Neural cell (in vitro differentiated cells): Measurements from ENCODE around the gene TBC1D23. TPM values are rescaled to one million over a fixed set of nuclear protein-coding genes. Genes with fewer than 3 reads are reported as not detected.

Experiments used
- H2AFZ ChIP-seq: fragments of 200-600, 300-800 bp; sonication (generic), shearing (Covaris generic); 2 replicates; pipeline ENCODE4 v1.6.0; 2014; ENCODE audit warnings: low read depth, mild to moderate bottlenecking, antibody characterized with exemption, low read length, moderate library complexity
- H3F3A ChIP-seq: fragments of 200-600 bp; shearing (Covaris generic); 2 replicates; pipeline ENCODE4 v1.6.1; 2016; ENCODE audit warnings: mild to moderate bottlenecking, moderate library complexity, mixed read lengths, antibody characterized with exemption, low read length; ENCODE audit not compliant: insufficient read depth, poor library complexity, severe bottlenecking
- H3K27ac ChIP-seq: fragments of 200-600, 300-800 bp; sonication (generic), shearing (Covaris generic); 2 replicates; pipeline ENCODE4 v1.5.1; 2014; ENCODE audit warnings: mild to moderate bottlenecking, low read length, moderate library complexity
- H3K27me3 ChIP-seq: fragments of 300-800, 200-600 bp; sonication (generic), shearing (Covaris generic); 2 replicates; pipeline ENCODE4 v1.6.0; 2014; ENCODE audit warnings: mild to moderate bottlenecking, low read depth, low read length, moderate library complexity; ENCODE audit not compliant: insufficient read depth
- H3K36me3 ChIP-seq: fragments of 300-800, 200-600 bp; sonication (generic), shearing (Covaris generic); 2 replicates; pipeline ENCODE4 v1.5.1; 2014; ENCODE audit warnings: mild to moderate bottlenecking, antibody characterized with exemption, low read length, moderate library complexity; ENCODE audit not compliant: insufficient read depth
- H3K4me2 ChIP-seq: fragments of 300-800, 200-600 bp; sonication (generic), shearing (Covaris generic); 2 replicates; pipeline ENCODE4 v1.6.0; 2014; ENCODE audit warnings: mild to moderate bottlenecking, low read length
- H3K4me3 ChIP-seq: fragments of 300-800, 200-600 bp; sonication (generic), shearing (Covaris generic); 2 replicates; pipeline ENCODE4 v1.5.1; 2014; ENCODE audit warnings: mild to moderate bottlenecking, low read length, moderate library complexity
- H3K79me2 ChIP-seq: fragments of 200-600 bp; shearing (Covaris generic); replicated peaks from 2 replicates; pipeline ENCODE4 v1.6.0; 2014; ENCODE audit warnings: mild to moderate bottlenecking, low read length, moderate library complexity; ENCODE audit not compliant: insufficient read depth
- H3K9ac ChIP-seq: fragments of 300-800, 200-600 bp; sonication (generic), shearing (Covaris generic); 2 replicates; pipeline ENCODE4 v1.6.1; 2016; ENCODE audit warnings: mild to moderate bottlenecking, low read length, mixed read lengths
- H3K9me2 ChIP-seq: fragments of 200-600 bp; shearing (Covaris generic); 2 replicates; pipeline ENCODE4 v1.6.1; 2016; ENCODE audit warnings: mild to moderate bottlenecking, low read length, mixed read lengths; ENCODE audit not compliant: insufficient read depth
- H3K9me3 ChIP-seq: fragments of 200-600, 300-800 bp; sonication (generic), shearing (Covaris generic); 2 replicates; pipeline ENCODE4 v1.6.1; 2016; ENCODE audit warnings: mild to moderate bottlenecking, mixed run types, low read length, moderate library complexity, mixed read lengths
- H4K20me1 ChIP-seq: fragments of 200-600 bp; shearing (Covaris generic); 2 replicates; pipeline ENCODE4 v1.6.1; 2016; ENCODE audit warnings: mild to moderate bottlenecking, mixed run types; ENCODE audit not compliant: insufficient read depth
- EP300 ChIP-seq: fragments of 450-650 bp; conservative IDR thresholded peaks from 2 replicates; pipeline ENCODE4 v1.6.1; 2014; ENCODE audit warnings: antibody characterized with exemption, mild to moderate bottlenecking, moderate library complexity; ENCODE audit not compliant: poor library complexity, severe bottlenecking
- EZH2 ChIP-seq: fragments of 200-600, 300-800 bp; shearing (Covaris generic), sonication (generic); IDR thresholded peaks from 2 replicates; pipeline ENCODE4 v1.6.1; 2014; ENCODE audit warnings: antibody characterized with exemption, low read length, borderline replicate concordance, mild to moderate bottlenecking; ENCODE audit not compliant: insufficient read depth, poor library complexity, severe bottlenecking
- MXI1 ChIP-seq: fragments of 450-650 bp; conservative IDR thresholded peaks from 2 replicates; pipeline ENCODE4 v1.6.1; 2014; ENCODE audit warnings: antibody characterized with exemption, mild to moderate bottlenecking; ENCODE audit not compliant: poor library complexity, severe bottlenecking
- POLR2AphosphoS5 ChIP-seq: IDR thresholded peaks from 2 replicates; pipeline ENCODE4 v1.6.1; 2012
- RAD21 ChIP-seq: fragments of 450-650 bp; conservative IDR thresholded peaks from 2 replicates; pipeline ENCODE4 v1.6.1; 2014; ENCODE audit warnings: antibody characterized with exemption, mild to moderate bottlenecking, moderate library complexity
- REST ChIP-seq: IDR thresholded peaks from 2 replicates; pipeline ENCODE4 v1.6.1; 2012; ENCODE audit warnings: borderline replicate concordance
- SMC3 ChIP-seq: fragments of 450-650 bp; conservative IDR thresholded peaks from 2 replicates; pipeline ENCODE4 v1.6.1; 2014; ENCODE audit warnings: antibody characterized with exemption, mild to moderate bottlenecking, moderate library complexity; ENCODE audit not compliant: poor library complexity
- TAF1 ChIP-seq: IDR thresholded peaks from 2 replicates; pipeline ENCODE4 v1.6.1; 2012; ENCODE audit warnings: low read depth
- polyA plus RNA-seq: library from polyadenylated mRNA; depleted of rRNA; stranded (reverse); fragments of >200 nt; gene quantifications from 2 replicates; pipeline ENCODE4 v1.2.3, GENCODE V29; 2014
- TF ChIP-seq, protein P1 (sequence below): fragments of 450-650 bp; IDR thresholded peaks from 2 replicates; pipeline ENCODE4 v1.5.1; 2014; ENCODE audit warnings: antibody characterized with exemption, mild to moderate bottlenecking, moderate library complexity; ENCODE audit not compliant: poor library complexity, severe bottlenecking

Gene TBC1D23
- polyA plus RNA-seq, 1 donor from 2014 or later = 51.3 TPM

- Histone ChIP-seq H3K36me3 (no peaks in the 10 kb centered on the region), H3F3A (no peaks in the 10 kb centered on the region), H3K9ac (no peak overlapping the region), H3K27me3 (no peaks in the 10 kb centered on the region), H3K9me2 (no peaks in the 10 kb centered on the region), H3K9me3 (no peaks in the 10 kb centered on the region), H4K20me1 (no peaks in the 10 kb centered on the region), H3K27ac (no peak overlapping the region), H3K79me2 (no peaks in the 10 kb centered on the region), H2AFZ (no peak overlapping the region), H3K4me3 (no peak overlapping the region), H3K4me2 (no peak overlapping the region)
- TF ChIP-seq RAD21 (no peak), EZH2 (no peak), TAF1 (no peak), SMC3 (no peak)
Observed at GRCh38 chr3:100299016-100299415, 38.2 kb downstream of the TBC1D23 start.

- no peaks in the 10 kb centered on the region for H3K9me2 ChIP-seq
- H3K9me3 ChIP-seq = no peaks in the 10 kb centered on the region
- no peaks in the 10 kb centered on the region for H3K79me2 ChIP-seq
- H3K36me3 ChIP-seq = peaks cover 5% of the 10 kb centered on the region
- no peaks in the 10 kb centered on the region for H3F3A ChIP-seq
- no peaks in the 10 kb centered on the region for H4K20me1 ChIP-seq
- no peaks in the 10 kb centered on the region for H3K27me3 ChIP-seq
- H3K4me3 ChIP-seq = no peak overlapping the region
- no peak overlapping the region for H2AFZ ChIP-seq
- TF ChIP-seq REST = no peak
- TF ChIP-seq, protein P1, sequence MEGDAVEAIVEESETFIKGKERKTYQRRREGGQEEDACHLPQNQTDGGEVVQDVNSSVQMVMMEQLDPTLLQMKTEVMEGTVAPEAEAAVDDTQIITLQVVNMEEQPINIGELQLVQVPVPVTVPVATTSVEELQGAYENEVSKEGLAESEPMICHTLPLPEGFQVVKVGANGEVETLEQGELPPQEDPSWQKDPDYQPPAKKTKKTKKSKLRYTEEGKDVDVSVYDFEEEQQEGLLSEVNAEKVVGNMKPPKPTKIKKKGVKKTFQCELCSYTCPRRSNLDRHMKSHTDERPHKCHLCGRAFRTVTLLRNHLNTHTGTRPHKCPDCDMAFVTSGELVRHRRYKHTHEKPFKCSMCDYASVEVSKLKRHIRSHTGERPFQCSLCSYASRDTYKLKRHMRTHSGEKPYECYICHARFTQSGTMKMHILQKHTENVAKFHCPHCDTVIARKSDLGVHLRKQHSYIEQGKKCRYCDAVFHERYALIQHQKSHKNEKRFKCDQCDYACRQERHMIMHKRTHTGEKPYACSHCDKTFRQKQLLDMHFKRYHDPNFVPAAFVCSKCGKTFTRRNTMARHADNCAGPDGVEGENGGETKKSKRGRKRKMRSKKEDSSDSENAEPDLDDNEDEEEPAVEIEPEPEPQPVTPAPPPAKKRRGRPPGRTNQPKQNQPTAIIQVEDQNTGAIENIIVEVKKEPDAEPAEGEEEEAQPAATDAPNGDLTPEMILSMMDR = no peak
- no peak overlapping the region for H3K27ac ChIP-seq
- no peak overlapping the region for H3K4me2 ChIP-seq
- H3K9ac ChIP-seq = no peak overlapping the region
Observed at GRCh38 chr3:100306695-100307094, 45.9 kb downstream of the TBC1D23 start.

DNA sequence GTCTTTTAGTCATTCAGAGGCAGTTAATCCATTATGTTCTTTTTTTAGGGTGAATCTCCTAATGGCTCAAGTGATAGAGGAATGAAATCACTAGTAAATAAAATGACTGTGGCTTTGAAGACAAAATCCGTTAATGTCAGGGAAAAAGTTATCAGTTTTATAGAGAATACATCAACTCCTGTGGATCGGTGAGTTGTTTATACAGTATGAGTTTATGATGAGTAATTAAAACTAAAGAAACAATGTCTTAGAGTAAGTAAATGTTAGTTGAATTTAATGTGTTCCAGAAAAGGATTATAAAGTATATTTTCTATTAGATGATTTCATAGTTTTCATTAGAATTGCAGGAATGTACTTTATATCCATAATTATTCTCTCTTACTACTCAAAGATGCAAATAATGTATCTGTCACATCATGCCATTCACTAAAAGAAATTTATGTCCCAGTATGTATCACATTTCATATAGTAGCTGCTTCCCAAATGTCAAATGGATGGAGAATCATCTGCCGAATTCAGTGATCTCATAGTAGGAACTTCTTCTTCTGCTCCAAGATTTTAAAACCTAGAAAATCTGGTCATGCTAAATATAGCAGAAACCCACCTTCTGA lies 49.7 kb downstream of the TBC1D23 start:
- no peak overlapping the region for H2AFZ ChIP-seq
- H3K27ac ChIP-seq = no peak overlapping the region
- no peak for TF ChIP-seq REST
- TF ChIP-seq POLR2AphosphoS5 = no peak
- TF ChIP-seq SMC3 = no peak
- no peak for TF ChIP-seq EZH2
- TF ChIP-seq EP300 = no peak
- TF ChIP-seq, protein P1 = no peak
- no peak for TF ChIP-seq TAF1
- no peak for TF ChIP-seq MXI1
- no peak for TF ChIP-seq RAD21
- H3K79me2 ChIP-seq = no peaks in the 10 kb centered on the region
- H3K9ac ChIP-seq = no peak overlapping the region
- H3K4me3 ChIP-seq = no peak overlapping the region
- H3K9me3 ChIP-seq = no peaks in the 10 kb centered on the region
- peaks cover 5% of the 10 kb centered on the region for H3K36me3 ChIP-seq
- no peaks in the 10 kb centered on the region for H4K20me1 ChIP-seq
- no peaks in the 10 kb centered on the region for H3F3A ChIP-seq
- no peak overlapping the region for H3K4me2 ChIP-seq
- no peaks in the 10 kb centered on the region for H3K9me2 ChIP-seq
- no peaks in the 10 kb centered on the region for H3K27me3 ChIP-seq
